Endodermal cell (in vitro differentiated cells): ENCODE data around the gene ZFYVE27. TPM values are rescaled to one million over a fixed set of nuclear protein-coding genes. Genes with fewer than 3 reads are reported as not detected.
"Not testable (repeated sequence)": the region's sequence is repeated elsewhere in the genome, so short reads cannot be mapped to it uniquely, and the experiment has no call there.

Experiments
- DNase-seq: peaks from one replicate; pipeline ENCODE4 v3.0.0-alpha.2; 2017
- H3K27ac ChIP-seq: 2 replicates; pipeline ENCODE4 v1.5.1; 2013; ENCODE audit warnings: mild to moderate bottlenecking, low read depth, low read length, moderate library complexity
- H3K27me3 ChIP-seq: 2 replicates; pipeline ENCODE4 v1.6.1; 2013; ENCODE audit warnings: mild to moderate bottlenecking, low read length, moderate library complexity; ENCODE audit not compliant: insufficient read depth, control insufficient read depth, poor library complexity, severe bottlenecking
- H3K36me3 ChIP-seq: 2 replicates; pipeline ENCODE4 v1.7.0; 2013; ENCODE audit warnings: mild to moderate bottlenecking, low read length, moderate library complexity; ENCODE audit not compliant: control insufficient read depth, insufficient read depth
- H3K4me1 ChIP-seq: one replicate; pipeline ENCODE4 v1.7.0; 2013; ENCODE audit warnings: low read length; ENCODE audit not compliant: control insufficient read depth, insufficient read depth
- H3K4me3 ChIP-seq: 2 replicates; pipeline ENCODE4 v1.5.1; 2013; ENCODE audit warnings: mild to moderate bottlenecking, low read length, moderate library complexity
- H3K9ac ChIP-seq: 2 replicates; pipeline ENCODE4 v1.6.1; 2013; ENCODE audit warnings: mild to moderate bottlenecking, low read length, moderate library complexity; ENCODE audit not compliant: poor library complexity, severe bottlenecking; ENCODE audit errors: extremely low read depth
- H3K9me3 ChIP-seq: 2 replicates; pipeline ENCODE4 v1.6.1; 2013; ENCODE audit warnings: mild to moderate bottlenecking, low read length, moderate library complexity; ENCODE audit not compliant: control insufficient read depth
- H3K27ac Mint-ChIP-seq: 2 replicates; pipeline ENCODE4 v1.8.0; 2020; ENCODE audit warnings: mixed read lengths
- H3K27me3 Mint-ChIP-seq: 2 replicates; pipeline ENCODE4 v1.8.0; 2021; ENCODE audit warnings: mild to moderate bottlenecking, mixed read lengths; ENCODE audit not compliant: insufficient read depth
- H3K36me3 Mint-ChIP-seq: 2 replicates; pipeline ENCODE4 v1.8.0; 2020; ENCODE audit warnings: low read depth, mixed read lengths
- H3K4me1 Mint-ChIP-seq: 2 replicates; pipeline ENCODE4 v1.8.0; 2020; ENCODE audit warnings: mixed read lengths
- H3K4me3 Mint-ChIP-seq: 2 replicates; pipeline ENCODE4 v1.8.0; 2020; ENCODE audit warnings: mild to moderate bottlenecking, moderate library complexity, mixed read lengths
- H3K9me3 Mint-ChIP-seq: 2 replicates; pipeline ENCODE4 v1.8.0; 2020; ENCODE audit warnings: mild to moderate bottlenecking, mixed read lengths
- WGBS, 2 experiments: methylation state at CpG; one replicate each; pipeline versions ENCODE4 v1.1.5 to v1.1.7; 2013; ENCODE audit warnings: missing lambda C conversion rate in 2 of 2, mixed read lengths in 1 of 2; ENCODE audit not compliant: insufficient coverage in 1 of 2, insufficient read length in 1 of 2; 5-methylcytosine and 5-hydroxymethylcytosine counted together
- total RNA-seq, 2 donors: library from RNA; stranded (reverse); fragmentation: NEBNext Ultra II Directional in 1 of 2; extraction: Animal tissue kit (Norgen Biotek cat#: 25700) in 1 of 2; gene quantifications; 2 replicates in 1 of 2; 3 replicates in 1 of 2; pipeline ENCODE4 v1.2.1, GENCODE V29; 2021
- TF ChIP-seq, protein P1 (sequence below): fragments of 200-600 bp; sonication (generic); conservative IDR thresholded peaks from 2 replicates; pipeline ENCODE4 v1.5.0; 2021; ENCODE audit warnings: antibody characterized with exemption, mild to moderate bottlenecking

Gene ZFYVE27
- total RNA-seq, 2 donors from 2014 or later: 33.5 to 36.3 TPM

DNA sequence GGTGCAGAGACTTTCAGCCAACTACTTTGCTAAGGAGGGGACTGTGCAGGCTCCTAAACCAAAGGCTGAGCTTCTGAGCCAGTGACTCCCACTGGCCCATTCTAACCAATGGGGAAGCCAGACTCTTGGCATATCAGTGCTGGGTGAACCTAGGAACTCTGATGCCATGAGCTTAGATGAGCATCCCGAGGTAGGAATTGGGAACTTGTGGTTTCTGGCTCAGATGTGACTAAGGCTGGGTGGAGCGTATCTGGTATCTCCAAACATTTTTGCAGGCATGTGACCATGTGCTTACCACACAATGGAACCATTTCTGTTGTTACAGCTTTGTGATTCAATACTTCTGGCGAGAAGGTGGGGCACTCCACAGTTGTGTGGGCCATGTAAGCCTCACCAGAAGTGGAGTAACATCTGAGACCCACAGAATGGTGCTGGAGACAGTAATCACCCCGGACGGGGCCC, 47.3 kb upstream of the ZFYVE27 start:
- Mint-ChIP-seq H3K4me1 (peaks cover 10% of the 10 kb centered on the region), H3K9me3 (peaks cover 4% of the 10 kb centered on the region), H3K36me3 (no peaks in the 10 kb centered on the region), H3K27ac (no peak overlapping the region), H3K4me3 (no peak overlapping the region), H3K27me3 (peaks cover 13% of the 10 kb centered on the region)
- H3K27me3 ChIP-seq: no peaks in the 10 kb centered on the region
- H3K4me1 ChIP-seq: no peaks in the 10 kb centered on the region
- no peak overlapping the region for H3K27ac ChIP-seq
- no peaks in the 10 kb centered on the region for H3K9me3 ChIP-seq
- WGBS, 2 experiments: 93 to 100% methylated on average over 3 to 5 of the region's 5 CpGs
- H3K4me3 ChIP-seq: no peak overlapping the region
- DNase-seq: no peak
- TF ChIP-seq, protein P1, sequence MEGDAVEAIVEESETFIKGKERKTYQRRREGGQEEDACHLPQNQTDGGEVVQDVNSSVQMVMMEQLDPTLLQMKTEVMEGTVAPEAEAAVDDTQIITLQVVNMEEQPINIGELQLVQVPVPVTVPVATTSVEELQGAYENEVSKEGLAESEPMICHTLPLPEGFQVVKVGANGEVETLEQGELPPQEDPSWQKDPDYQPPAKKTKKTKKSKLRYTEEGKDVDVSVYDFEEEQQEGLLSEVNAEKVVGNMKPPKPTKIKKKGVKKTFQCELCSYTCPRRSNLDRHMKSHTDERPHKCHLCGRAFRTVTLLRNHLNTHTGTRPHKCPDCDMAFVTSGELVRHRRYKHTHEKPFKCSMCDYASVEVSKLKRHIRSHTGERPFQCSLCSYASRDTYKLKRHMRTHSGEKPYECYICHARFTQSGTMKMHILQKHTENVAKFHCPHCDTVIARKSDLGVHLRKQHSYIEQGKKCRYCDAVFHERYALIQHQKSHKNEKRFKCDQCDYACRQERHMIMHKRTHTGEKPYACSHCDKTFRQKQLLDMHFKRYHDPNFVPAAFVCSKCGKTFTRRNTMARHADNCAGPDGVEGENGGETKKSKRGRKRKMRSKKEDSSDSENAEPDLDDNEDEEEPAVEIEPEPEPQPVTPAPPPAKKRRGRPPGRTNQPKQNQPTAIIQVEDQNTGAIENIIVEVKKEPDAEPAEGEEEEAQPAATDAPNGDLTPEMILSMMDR: no peak
- no peak overlapping the region for H3K9ac ChIP-seq
- H3K36me3 ChIP-seq: no peaks in the 10 kb centered on the region

DNA sequence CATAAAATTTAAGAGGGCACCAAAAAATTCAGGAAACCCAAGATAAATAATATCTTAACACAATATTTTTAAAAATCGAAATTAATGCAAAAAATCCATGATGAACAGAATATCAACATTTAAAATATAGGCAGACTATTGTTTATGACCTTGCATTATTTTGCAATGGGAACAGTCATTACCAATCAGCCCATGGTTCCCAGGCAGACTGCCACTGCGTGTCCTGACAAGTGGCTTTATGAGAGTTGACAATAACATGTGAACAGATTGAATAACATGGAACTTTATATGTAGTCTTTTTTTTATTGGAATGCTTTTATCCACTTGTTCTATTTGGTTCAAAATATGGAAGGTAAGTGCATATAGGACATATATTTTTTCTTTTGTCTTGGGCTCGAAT, 46.8 kb upstream of the ZFYVE27 start:
- Mint-ChIP-seq H3K27me3 (peaks cover 13% of the 10 kb centered on the region), H3K4me3 (no peak overlapping the region), H3K36me3 (no peaks in the 10 kb centered on the region), H3K4me1 (peaks cover 10% of the 10 kb centered on the region), H3K9me3 (peaks cover 4% of the 10 kb centered on the region), H3K27ac (no peak overlapping the region)
- no peak overlapping the region for H3K27ac ChIP-seq
- 83 to 86% methylated on average over 2 to 3 of the region's 3 CpGs for WGBS, 2 experiments
- no peaks in the 10 kb centered on the region for H3K4me1 ChIP-seq
- no peaks in the 10 kb centered on the region for H3K27me3 ChIP-seq
- no peak overlapping the region for H3K4me3 ChIP-seq
- no peaks in the 10 kb centered on the region for H3K9me3 ChIP-seq
- no peak overlapping the region for H3K9ac ChIP-seq
- DNase-seq: no peak
- H3K36me3 ChIP-seq: no peaks in the 10 kb centered on the region
- TF ChIP-seq, protein P1: no peak

DNA sequence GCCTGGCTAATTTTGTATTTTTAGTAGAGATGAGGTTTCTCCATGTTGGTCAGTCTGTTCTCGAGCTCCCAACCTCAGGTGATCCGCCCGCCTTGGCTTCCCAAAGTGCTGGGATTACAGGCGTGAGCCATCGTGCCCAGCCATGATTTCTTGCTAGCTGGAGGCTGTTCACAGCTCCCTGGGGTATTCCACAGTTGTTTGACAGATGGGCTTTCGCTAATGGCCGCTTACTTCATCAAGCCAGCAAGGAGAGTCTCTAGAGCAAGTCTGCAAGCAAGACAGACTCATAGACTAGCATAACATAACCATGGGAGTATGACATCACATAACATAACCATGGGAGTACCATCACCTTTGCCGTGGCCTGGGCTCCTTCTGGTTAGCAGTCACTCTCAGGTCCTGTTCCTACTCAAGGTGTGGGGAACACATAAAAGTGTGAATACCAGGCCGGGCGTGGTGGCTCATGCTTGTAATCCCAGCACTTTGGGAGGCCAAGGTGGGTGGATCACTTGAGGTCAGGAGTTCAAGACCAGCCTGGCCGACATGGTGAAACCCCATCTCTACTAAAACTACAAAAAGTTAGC, 38.8 kb upstream of the ZFYVE27 start:
- not testable (repeated sequence) for H3K27ac Mint-ChIP-seq, H3K36me3 ChIP-seq, H3K27me3 ChIP-seq, H3K4me1 Mint-ChIP-seq, H3K36me3 Mint-ChIP-seq, H3K27me3 Mint-ChIP-seq, H3K4me3 ChIP-seq, H3K4me1 ChIP-seq, H3K9me3 ChIP-seq, H3K4me3 Mint-ChIP-seq, DNase-seq, H3K9me3 Mint-ChIP-seq, H3K9ac ChIP-seq, H3K27ac ChIP-seq
- WGBS, 2 experiments: 88 to 94% methylated on average over 10 to 11 of the region's 11 CpGs
